Adrenal gland (tissue), 5 donors: Measurements from ENCODE around the gene OCLN.

ENCODE experiments used
- CTCF ChIP-seq, 6 experiments: fragments of 450-650 bp in 4 of 6; fragments of 200-600 bp in 2 of 6; sonication (generic) in 1 of 6; IDR thresholded peaks; 1 replicate in 5 of 6; 2 replicates in 1 of 6; pipeline versions ENCODE4 v1.5.1 to v1.8.0; 2016 to 2021; ENCODE audit warnings: antibody characterized with exemption in 6 of 6, mild to moderate bottlenecking in 2 of 6, moderate library complexity in 1 of 6
- POLR2A ChIP-seq, 2 donors: fragments of 450-650 bp; IDR thresholded peaks; one replicate each; pipeline ENCODE4 v1.6.1; 2017; ENCODE audit warnings: antibody characterized with exemption in 2 of 2, mild to moderate bottlenecking in 2 of 2, moderate library complexity in 1 of 2
- donor health status: DM: no; HTN: no; CAD: no.

- no peak for TF ChIP-seq CTCF (IDR thresholded peaks at IDR 0.05)
- no peak for TF ChIP-seq POLR2A (IDR thresholded peaks at IDR 0.05)
These were observed 34.7 kb downstream of the OCLN start for GRCh38 chr5:69527128-69527770.
